ENCODE results near the gene RNF19B.
A peak's percentile ranks its signal among the peaks of the same experiment; 100 is the strongest.

RNF19B gene

GRCh38 chr1:32967888-32968568 is 3.4 kb upstream of the RNF19B start:
- TF ChIP-seq, protein P1, sequence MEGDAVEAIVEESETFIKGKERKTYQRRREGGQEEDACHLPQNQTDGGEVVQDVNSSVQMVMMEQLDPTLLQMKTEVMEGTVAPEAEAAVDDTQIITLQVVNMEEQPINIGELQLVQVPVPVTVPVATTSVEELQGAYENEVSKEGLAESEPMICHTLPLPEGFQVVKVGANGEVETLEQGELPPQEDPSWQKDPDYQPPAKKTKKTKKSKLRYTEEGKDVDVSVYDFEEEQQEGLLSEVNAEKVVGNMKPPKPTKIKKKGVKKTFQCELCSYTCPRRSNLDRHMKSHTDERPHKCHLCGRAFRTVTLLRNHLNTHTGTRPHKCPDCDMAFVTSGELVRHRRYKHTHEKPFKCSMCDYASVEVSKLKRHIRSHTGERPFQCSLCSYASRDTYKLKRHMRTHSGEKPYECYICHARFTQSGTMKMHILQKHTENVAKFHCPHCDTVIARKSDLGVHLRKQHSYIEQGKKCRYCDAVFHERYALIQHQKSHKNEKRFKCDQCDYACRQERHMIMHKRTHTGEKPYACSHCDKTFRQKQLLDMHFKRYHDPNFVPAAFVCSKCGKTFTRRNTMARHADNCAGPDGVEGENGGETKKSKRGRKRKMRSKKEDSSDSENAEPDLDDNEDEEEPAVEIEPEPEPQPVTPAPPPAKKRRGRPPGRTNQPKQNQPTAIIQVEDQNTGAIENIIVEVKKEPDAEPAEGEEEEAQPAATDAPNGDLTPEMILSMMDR (IDR thresholded peaks at IDR 0.05; ENCODE audit: borderline replicate concordance, insufficient read depth, low read depth, low read length), result no peak
- H3K4me3 ChIP-seq (ENCODE audit: low read depth, low read length), result no peak overlapping the region

- TF ChIP-seq, protein P1 (IDR thresholded peaks at IDR 0.05; ENCODE audit: borderline replicate concordance, insufficient read depth, low read depth, low read length), result no peak
- H3K4me3 ChIP-seq (ENCODE audit: low read depth, low read length), result no peak overlapping the region
These were observed 2.3 kb upstream of the RNF19B start for GRCh38 chr1:32966900-32967299.

- H3K4me3 ChIP-seq (ENCODE audit: low read depth, low read length), result peak overlapping the region; percentile 26
- TF ChIP-seq, protein P1 (IDR thresholded peaks at IDR 0.05; ENCODE audit: borderline replicate concordance, insufficient read depth, low read depth, low read length), result no peak
These were observed 690 bp upstream of the RNF19B start for GRCh38 chr1:32965251-32965747.

DNA sequence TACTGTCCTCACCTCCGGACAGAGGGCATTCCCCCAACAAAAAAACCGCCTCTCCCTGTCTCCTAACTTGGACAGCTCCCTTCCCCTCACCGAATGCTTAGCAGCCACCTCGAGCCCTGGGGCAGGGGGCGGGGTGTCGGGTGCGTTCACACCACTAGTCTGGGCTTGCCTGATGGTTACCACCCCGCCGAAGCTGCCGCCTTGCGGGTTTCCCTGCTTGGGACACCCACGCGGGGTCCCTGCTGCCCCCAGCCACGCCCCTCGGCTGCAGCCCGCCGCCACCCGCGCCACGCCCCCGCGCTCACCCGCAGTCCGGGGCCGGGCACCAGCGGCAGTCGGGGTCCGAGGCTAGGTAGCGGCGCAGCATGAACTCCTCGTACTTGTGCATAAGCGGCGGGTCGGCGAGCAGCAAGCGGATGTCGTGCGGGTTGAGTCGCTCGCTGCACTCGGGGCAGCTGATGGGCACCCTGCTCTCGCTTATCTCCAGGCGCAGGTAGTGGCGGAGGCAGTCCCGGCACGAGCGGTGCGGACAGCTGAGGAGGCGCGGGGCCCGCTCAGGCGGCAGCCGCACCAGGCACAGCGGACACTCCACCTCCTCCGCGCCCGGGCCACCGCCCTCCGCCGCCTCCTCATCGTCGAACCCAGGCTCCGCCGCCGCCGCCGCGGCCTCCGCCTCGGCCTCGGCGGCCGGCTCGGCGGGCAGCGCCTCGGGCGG is 706 bp downstream of the RNF19B start:
- peak overlapping the region; percentile 69 for H3K4me3 ChIP-seq (ENCODE audit: low read depth, low read length)
- TF ChIP-seq, protein P1 (IDR thresholded peaks at IDR 0.05; ENCODE audit: borderline replicate concordance, insufficient read depth, low read depth, low read length), result no peak

GRCh38 chr1:32962248-32962896 is 2.2 kb downstream of the RNF19B start:
- TF ChIP-seq, protein P1 (IDR thresholded peaks at IDR 0.05; ENCODE audit: borderline replicate concordance, insufficient read depth, low read depth, low read length), result no peak
- peak overlapping the region; percentile 69 for H3K4me3 ChIP-seq (ENCODE audit: low read depth, low read length)

DNA sequence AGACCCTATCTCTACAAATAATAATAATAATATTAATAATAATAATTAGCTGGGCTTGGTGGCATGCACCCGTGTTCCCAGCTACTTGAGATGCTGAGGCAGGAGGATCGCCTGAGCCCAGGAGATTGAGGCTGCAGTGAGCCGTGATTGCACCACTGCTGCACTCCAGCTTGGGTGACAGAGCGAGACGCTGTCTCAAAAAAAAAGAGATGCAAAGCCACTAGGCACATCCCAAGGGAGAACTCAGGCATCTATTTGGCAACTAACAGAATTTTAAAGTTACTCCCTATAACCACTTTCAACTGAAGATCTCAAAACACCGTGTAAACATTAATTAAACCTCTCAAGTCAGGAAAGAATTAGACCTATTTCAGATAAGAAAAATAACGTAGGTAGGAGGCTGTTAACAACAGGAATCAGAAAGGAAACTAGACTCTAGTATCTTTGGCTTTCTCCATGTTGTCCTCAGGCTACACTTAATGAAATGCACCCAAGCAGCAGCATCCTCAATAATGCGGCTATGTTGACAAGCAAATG is 3.7 kb downstream of the RNF19B start:
- TF ChIP-seq, protein P1 (IDR thresholded peaks at IDR 0.05; ENCODE audit: borderline replicate concordance, insufficient read depth, low read depth, low read length), result no peak
- peak overlapping the region; percentile 15 for H3K4me3 ChIP-seq (ENCODE audit: low read depth, low read length)

Data from GM12875 (cell line).